ENCODE results near the gene BRI3BP. TPM values are rescaled to one million over a fixed set of nuclear protein-coding genes. Genes with fewer than 3 reads are reported as not detected.

Gene BRI3BP
- total RNA-seq, 1 experiment from 2014 or later, result 31.9 TPM

- DNase-seq, result no peak
- no peak for ATAC-seq
- Histone ChIP-seq H3K27me3 (ENCODE audit: low read length) (no peaks in the 10 kb centered on the region), H3K4me1 (ENCODE audit: insufficient read depth, low read length) (peaks cover 16% of the 10 kb centered on the region), H3K9ac (ENCODE audit: low read length) (no peak overlapping the region), H3F3A (ENCODE audit: low read length, unreplicated experiment) (no peaks in the 10 kb centered on the region), H3K79me2 (ENCODE audit: low read length) (peaks cover 65% of the 10 kb centered on the region), H4K20me1 (ENCODE audit: low read length) (0 out of 2 replicates have a peak, but pooled peaks cover 4% of the 10 kb centered on the region), H2AFZ (ENCODE audit: low read length) (no peak overlapping the region), H3K9me3 (ENCODE audit: low read length) (no peaks in the 10 kb centered on the region), H3K9me2 (replicated peaks; ENCODE audit: low read length) (no peaks in the 10 kb centered on the region), H3K4me2 (ENCODE audit: low read length) (no peak overlapping the region), H3K36me3 (ENCODE audit: low read depth, low read length) (peaks cover 13% of the 10 kb centered on the region; the same call in 1 of the 2 replicates), H3K4me3 (ENCODE audit: low read length) (no peak overlapping the region), H3K27ac (ENCODE audit: low read length) (no peak overlapping the region)
- TF ChIP-seq EZH2 (IDR thresholded peaks at IDR 0.05; ENCODE audit: low read length, unreplicated experiment), result no peak
- TF ChIP-seq, protein P1, sequence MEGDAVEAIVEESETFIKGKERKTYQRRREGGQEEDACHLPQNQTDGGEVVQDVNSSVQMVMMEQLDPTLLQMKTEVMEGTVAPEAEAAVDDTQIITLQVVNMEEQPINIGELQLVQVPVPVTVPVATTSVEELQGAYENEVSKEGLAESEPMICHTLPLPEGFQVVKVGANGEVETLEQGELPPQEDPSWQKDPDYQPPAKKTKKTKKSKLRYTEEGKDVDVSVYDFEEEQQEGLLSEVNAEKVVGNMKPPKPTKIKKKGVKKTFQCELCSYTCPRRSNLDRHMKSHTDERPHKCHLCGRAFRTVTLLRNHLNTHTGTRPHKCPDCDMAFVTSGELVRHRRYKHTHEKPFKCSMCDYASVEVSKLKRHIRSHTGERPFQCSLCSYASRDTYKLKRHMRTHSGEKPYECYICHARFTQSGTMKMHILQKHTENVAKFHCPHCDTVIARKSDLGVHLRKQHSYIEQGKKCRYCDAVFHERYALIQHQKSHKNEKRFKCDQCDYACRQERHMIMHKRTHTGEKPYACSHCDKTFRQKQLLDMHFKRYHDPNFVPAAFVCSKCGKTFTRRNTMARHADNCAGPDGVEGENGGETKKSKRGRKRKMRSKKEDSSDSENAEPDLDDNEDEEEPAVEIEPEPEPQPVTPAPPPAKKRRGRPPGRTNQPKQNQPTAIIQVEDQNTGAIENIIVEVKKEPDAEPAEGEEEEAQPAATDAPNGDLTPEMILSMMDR (conservative IDR thresholded peaks at IDR 0.05; ENCODE audit: low read depth, low read length), result 0 out of 2 replicates have a peak, but pooled peaks have one; percentile 14
- no peak for TF ChIP-seq EZH2phosphoT487 (IDR thresholded peaks at IDR 0.05; ENCODE audit: borderline replicate concordance, low read length)
- BruUV-seq (replicated peaks), result no TSS peak
- ChIA-PET CTCF (no interaction called here), POLR2A (ENCODE audit: unreplicated experiment) (no interaction called here)
- intact Hi-C loops (cut with micrococcal nuclease), result no loop called here
Measured at GRCh38 chr12:125070112-125070511, 76.7 kb downstream of the BRI3BP start.

DNA sequence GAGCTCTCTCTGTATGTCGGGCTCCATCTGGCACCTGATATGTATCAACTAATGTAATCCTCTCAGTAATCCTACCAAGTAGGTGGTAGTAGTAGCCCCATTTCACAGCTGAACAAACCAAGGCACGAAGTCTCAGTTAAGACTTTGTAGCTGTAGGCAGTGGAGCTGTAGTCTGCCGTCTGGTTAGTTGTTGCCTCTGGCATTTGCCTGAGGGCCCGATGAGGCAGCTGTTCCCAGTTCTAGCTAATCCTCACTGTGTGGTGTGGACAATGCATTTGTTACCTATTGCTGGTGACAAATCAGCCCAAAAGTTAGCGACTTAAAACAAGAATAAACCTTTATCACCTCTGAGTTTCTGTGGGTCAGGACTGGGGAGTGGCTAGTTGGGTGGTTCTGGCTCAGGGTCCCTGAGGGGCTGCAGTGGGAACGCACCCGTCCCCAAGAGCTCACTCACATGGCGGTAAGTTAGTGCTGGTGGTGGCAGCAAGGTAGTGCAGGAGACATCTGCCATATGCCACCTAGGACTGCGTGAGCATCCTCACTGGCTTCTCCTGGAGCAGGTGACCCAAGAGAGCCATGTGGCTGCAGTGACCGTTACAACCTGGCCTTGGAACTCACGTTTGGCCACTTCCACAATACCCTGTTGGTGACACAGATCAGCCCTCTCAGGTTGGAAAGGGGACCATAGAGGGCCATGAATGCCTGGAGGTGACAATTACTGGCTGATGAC is 77.4 kb downstream of the BRI3BP start:
- Histone ChIP-seq H2AFZ (ENCODE audit: low read length) (no peak overlapping the region), H3K9me3 (ENCODE audit: low read length) (no peaks in the 10 kb centered on the region), H3K36me3 (ENCODE audit: low read depth, low read length) (peaks cover 15% of the 10 kb centered on the region; the same call in 1 of the 2 replicates), H3K79me2 (ENCODE audit: low read length) (peaks cover 60% of the 10 kb centered on the region), H3K9ac (ENCODE audit: low read length) (no peak overlapping the region), H3K27me3 (ENCODE audit: low read length) (no peaks in the 10 kb centered on the region), H3K4me2 (ENCODE audit: low read length) (no peak overlapping the region), H4K20me1 (ENCODE audit: low read length) (0 out of 2 replicates have a peak, but pooled peaks cover 4% of the 10 kb centered on the region), H3K4me1 (ENCODE audit: insufficient read depth, low read length) (peaks cover 15% of the 10 kb centered on the region), H3K27ac (ENCODE audit: low read length) (no peak overlapping the region), H3K4me3 (ENCODE audit: low read length) (no peak overlapping the region), H3K9me2 (replicated peaks; ENCODE audit: low read length) (no peaks in the 10 kb centered on the region), H3F3A (ENCODE audit: low read length, unreplicated experiment) (no peaks in the 10 kb centered on the region)
- POLR2A ChIA-PET (ENCODE audit: unreplicated experiment), result no interaction called here
- BruUV-seq (replicated peaks), result no TSS peak
- DNase-seq, result no peak
- TF ChIP-seq EZH2 (IDR thresholded peaks at IDR 0.05; ENCODE audit: low read length, unreplicated experiment) (no peak), EZH2phosphoT487 (IDR thresholded peaks at IDR 0.05; ENCODE audit: borderline replicate concordance, low read length) (no peak)
- TF ChIP-seq, protein P1 (conservative IDR thresholded peaks at IDR 0.05; ENCODE audit: low read depth, low read length), result no peak
- CTCF ChIA-PET, result no interaction called here
- intact Hi-C loops (cut with micrococcal nuclease), result no loop called here
- ATAC-seq, result no peak

DNA sequence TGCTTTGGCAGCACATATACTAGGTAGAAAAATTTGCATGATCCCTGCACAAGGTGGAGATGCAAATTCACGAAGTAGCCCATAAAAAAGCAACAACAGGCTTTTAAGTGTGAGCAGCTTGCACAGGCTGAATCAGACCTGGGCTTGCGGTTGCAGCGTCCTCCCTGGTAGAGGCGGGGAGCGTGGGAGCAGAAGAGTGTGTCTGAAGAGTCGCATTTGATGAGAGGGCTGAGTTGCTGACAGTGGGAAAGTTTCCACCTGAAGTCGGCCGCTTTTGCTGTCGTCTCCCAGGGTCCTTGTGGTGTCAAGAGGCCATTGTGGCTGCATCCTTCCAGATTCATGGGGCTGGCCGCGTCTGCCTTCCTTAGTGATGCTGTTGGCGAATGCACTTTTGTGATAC is 78.0 kb downstream of the BRI3BP start:
- CTCF ChIA-PET, result no interaction called here
- Histone ChIP-seq H3K9ac (ENCODE audit: low read length) (no peak overlapping the region), H3K9me2 (replicated peaks; ENCODE audit: low read length) (no peaks in the 10 kb centered on the region), H3K4me2 (ENCODE audit: low read length) (no peak overlapping the region), H3K27me3 (ENCODE audit: low read length) (no peaks in the 10 kb centered on the region), H3K27ac (ENCODE audit: low read length) (no peak overlapping the region), H3K79me2 (ENCODE audit: low read length) (peaks cover 54% of the 10 kb centered on the region), H3K9me3 (ENCODE audit: low read length) (no peaks in the 10 kb centered on the region), H2AFZ (ENCODE audit: low read length) (no peak overlapping the region), H3F3A (ENCODE audit: low read length, unreplicated experiment) (no peaks in the 10 kb centered on the region), H3K36me3 (ENCODE audit: low read depth, low read length) (peaks cover 21% of the 10 kb centered on the region), H3K4me1 (ENCODE audit: insufficient read depth, low read length) (peaks cover 9% of the 10 kb centered on the region; the same call in 1 of the 2 replicates), H4K20me1 (ENCODE audit: low read length) (0 out of 2 replicates have a peak, but pooled peaks cover 4% of the 10 kb centered on the region), H3K4me3 (ENCODE audit: low read length) (no peak overlapping the region)
- POLR2A ChIA-PET (ENCODE audit: unreplicated experiment), result no interaction called here
- DNase-seq, result no peak
- TF ChIP-seq EZH2 (IDR thresholded peaks at IDR 0.05; ENCODE audit: low read length, unreplicated experiment) (no peak), EZH2phosphoT487 (IDR thresholded peaks at IDR 0.05; ENCODE audit: borderline replicate concordance, low read length) (no peak)
- TF ChIP-seq, protein P1 (conservative IDR thresholded peaks at IDR 0.05; ENCODE audit: low read depth, low read length), result no peak
- no peak for ATAC-seq
- no TSS peak for BruUV-seq (replicated peaks)
- intact Hi-C loops (cut with micrococcal nuclease), result no loop called here
